Inflammatory macrophage (primary cell): ENCODE data around the gene PGBD1.
A peak's percentile ranks its signal among the peaks of the same experiment; 100 is the strongest.

Experiments used
- DNase-seq, 2 donors: peaks; one replicate each; pipeline ENCODE4 v3.0.0-alpha.2; 2020 to 2022

PGBD1 gene

GRCh38 chr6:28335040-28335563 is 53.7 kb downstream of the PGBD1 start:
- DNase-seq: no peak

DNA sequence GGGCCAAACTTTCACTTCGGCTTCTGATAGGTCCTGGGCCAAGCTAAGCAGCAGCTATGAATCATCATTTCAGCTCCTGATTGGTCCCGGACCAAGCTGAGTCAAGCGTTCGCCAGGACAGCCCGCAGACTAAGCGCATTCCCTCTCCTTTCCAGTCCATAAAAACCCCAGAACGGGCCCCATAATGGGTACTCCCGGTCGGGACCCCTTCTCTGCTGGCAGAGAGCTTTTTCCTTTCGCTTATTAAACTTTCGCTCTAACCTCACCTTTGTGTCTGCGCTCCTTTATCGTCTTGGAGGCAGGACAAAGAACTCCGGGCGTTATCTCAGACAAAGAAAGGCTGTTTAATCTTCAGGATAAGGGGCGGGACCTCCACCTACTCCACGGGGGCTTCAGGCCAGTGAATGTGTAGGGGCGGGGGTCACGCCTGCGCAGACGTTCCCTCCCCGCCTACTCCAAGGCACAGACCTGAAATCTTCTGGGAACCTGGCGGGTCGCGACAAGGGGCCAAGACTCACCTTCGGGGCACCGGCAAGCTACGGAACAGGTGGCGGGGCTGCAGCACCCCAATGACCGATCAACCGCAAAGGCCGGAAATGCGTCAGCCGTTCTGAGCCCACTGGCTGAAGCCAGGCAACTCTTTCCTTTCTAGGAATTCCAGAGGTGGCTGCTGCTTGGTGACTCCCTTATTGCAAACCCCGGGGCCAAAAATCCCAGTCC is 54.4 kb downstream of the PGBD1 start, which contains the start of gene ZSCAN31:
Gene ZSCAN31 (minus strand): TSS at position 585 of the 720 bp plus-strand sequence. CDS start 6,465 bp downstream, outside the sequence.
- peak; percentile 97 to 98 for DNase-seq

DNA sequence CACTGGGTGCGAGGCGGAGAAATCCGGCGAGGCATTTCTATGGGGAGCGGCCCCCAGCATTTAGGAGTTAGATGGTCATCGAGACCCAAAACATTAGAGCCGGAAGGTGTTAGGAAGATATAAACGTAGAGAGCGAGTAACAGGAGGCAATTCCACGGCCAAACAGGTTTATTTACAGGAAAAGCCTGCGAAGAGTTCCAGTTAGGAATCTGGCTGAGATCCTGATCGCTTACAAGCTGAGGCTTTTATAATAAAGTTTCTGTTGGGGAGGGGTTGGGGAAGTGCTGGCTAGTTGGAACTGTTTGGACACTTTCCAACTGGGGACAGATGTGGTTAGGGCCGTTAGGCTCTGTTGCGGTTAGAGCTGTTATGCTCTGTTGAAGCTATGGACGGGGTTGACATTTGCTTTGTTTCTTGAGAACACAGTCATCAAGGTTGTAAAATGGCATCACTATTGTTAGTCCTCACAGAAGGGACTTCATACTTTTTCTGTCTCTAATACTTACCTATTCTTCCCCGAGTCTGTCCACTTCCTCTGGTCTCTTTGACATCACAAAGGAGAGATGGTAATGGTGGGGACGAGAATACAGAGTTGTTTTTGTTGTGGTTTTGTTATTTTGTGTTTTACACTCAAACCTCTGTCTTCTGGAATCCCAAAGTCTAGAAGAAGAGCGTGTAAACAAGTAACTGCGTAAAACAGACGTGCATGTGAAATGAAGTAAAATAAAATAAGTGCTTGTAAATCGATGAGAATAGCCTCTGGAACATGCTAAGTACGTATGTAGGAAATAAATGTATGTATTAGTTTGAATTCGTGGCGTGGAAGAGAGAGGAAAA is 55.1 kb downstream of the PGBD1 start:
- DNase-seq: peak; percentile 41 to 55

GRCh38 chr6:28337121-28337520 is 55.7 kb downstream of the PGBD1 start:
- no peak for DNase-seq

- DNase-seq: no peak
Observed at GRCh38 chr6:28340310-28341095, 59.1 kb downstream of the PGBD1 start.

DNA sequence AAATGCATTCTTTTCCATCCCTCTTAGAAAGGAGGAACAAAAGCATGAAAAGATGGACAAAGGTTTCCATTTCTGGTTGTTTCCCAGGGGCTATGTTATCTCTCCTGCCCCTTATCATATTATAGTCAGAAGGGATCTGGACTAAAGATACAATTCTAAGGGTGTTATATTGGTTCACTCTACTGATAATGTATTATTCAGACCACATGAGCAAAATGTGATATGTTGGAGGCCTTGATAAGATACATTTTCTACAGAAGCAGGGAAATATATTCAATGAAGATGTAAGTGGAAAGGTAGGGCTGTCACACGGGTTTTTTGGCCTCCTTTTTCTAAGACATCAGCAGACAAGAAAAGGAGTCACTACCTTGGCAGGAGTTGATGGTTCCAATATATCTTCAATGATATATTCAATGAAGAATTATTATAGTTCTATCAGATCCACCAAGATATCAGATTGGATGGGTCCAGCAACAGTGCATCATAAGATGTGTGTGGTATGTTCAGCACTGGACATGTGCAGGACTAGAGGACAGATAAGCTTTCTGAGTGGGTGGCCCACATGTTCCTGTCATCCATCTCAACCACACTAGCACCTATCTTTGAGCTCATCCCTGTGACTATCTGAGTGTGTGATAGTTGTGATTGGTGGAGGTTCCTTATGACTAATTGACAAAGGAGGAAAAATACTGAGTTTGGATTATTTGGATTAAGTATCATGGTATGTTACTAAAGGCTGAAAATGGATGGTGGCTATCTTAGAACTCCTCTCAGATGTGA is 62.7 kb downstream of the PGBD1 start:
- DNase-seq: no peak

DNA sequence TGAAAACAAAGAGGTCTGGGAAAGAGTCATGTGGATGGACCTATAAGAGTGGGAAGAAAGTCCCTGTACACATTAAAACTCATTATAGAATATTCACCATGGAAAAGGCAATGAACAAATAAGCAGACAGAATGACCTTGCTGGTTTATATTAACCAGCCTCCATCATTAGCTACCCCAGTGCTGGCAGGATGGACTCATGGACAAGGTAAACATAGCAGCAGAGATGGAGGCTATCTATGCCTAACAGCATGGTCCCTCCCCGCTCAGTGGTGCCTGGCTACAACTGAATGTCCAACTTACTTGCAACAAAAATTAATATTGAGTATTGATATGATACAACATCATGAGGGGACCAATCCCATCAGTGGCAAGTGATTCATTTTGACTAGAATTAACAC is 63.8 kb downstream of the PGBD1 start:
- DNase-seq: no peak

DNA sequence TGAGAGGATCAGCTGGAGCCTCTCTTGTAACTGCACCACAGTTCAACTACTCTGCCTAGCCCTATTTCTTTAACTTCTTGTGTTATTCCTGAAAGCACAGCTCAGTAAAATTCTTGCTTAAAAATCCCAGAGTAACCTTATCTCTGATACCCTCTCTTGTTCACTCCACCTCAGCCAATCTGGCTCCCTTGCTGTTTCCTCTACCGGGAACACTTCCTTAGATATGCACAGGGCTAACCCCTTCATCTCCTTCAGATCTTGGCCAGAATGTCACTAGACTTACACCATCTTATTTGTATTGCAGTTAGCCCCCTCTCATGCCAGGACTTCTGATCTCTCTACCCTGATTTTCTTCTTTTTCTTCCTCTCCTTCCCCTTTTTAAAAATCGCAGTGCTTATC is 65.7 kb downstream of the PGBD1 start:
- no peak for DNase-seq

DNA sequence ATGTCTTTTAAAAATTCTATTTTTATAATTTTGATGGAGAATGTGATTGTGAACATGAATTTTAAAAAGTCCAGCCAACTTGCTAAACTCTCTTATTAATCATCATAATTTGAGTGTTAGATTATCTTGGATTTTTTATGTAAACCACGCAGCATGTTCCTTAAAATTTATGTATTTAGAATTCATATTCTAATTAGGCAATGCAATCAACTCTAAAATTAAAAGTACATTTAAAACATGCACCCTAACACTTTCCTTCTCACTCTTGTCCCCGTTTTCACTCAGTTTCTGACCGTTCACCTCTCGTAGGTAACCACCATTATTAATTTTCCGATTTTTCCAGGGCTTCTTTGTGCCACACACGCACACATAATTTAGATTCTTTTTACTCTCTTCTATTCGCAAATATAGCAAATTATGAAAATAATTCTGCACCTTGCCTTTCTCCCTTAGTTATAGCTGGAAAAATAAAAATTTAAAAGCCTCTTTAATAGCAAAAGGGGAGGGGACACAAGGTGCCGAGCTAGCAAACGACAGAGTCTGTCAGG is 68.0 kb downstream of the PGBD1 start:
- DNase-seq: peak in 1 of 2 donors; percentile 4

- DNase-seq: peak; percentile 79 to 87
Observed at GRCh38 chr6:28349892-28350737, 68.7 kb downstream of the PGBD1 start, which contains the start of gene ZKSCAN3. TSS of gene ZKSCAN3 (plus strand) at chr6:28349947. CDS start at chr6:28359587, 9,640 bp downstream.

- no peak for DNase-seq
Observed at GRCh38 chr6:28351087-28351486, 69.7 kb downstream of the PGBD1 start.

GRCh38 chr6:28351493-28351925 is 70.1 kb downstream of the PGBD1 start:
- DNase-seq: no peak
